H9 (cell line): ENCODE results near the gene TRIM26. TPM values are rescaled to one million over a fixed set of nuclear protein-coding genes. Genes with fewer than 3 reads are reported as not detected.

Source experiments
- DNase-seq: peaks from one replicate; pipeline ENCODE4 v3.0.0-alpha.2; 2017
- H2AFZ ChIP-seq: one replicate; pipeline ENCODE4 v1.6.1; 2013; ENCODE audit warnings: mild to moderate bottlenecking, low read length, control low read depth, moderate library complexity
- H2AK5ac ChIP-seq: 2 replicates; pipeline ENCODE4 v1.6.1; 2013; ENCODE audit warnings: low read length, control low read depth, mixed read lengths; ENCODE audit not compliant: insufficient read length
- H2BK120ac ChIP-seq: one replicate; pipeline ENCODE4 v1.6.1; 2013; ENCODE audit warnings: low read depth, mild to moderate bottlenecking, low read length, control low read depth, inconsistent platforms; ENCODE audit not compliant: poor library complexity, severe bottlenecking
- H2BK12ac ChIP-seq: 2 replicates; pipeline ENCODE4 v1.6.1; 2013; ENCODE audit warnings: low read length, control low read depth, mixed read lengths, low read depth; ENCODE audit not compliant: insufficient read length
- H2BK15ac ChIP-seq: 2 replicates; pipeline ENCODE4 v1.6.1; 2013; ENCODE audit warnings: low read depth, low read length, control low read depth
- H2BK20ac ChIP-seq: one replicate; pipeline ENCODE4 v1.6.1; 2013; ENCODE audit warnings: low read depth, mild to moderate bottlenecking, low read length, control low read depth, inconsistent platforms; ENCODE audit not compliant: poor library complexity, severe bottlenecking
- H2BK5ac ChIP-seq: 2 replicates; pipeline ENCODE4 v1.6.1; 2013; ENCODE audit warnings: low read length, control low read depth, mixed read lengths; ENCODE audit not compliant: insufficient read length
- H3K14ac ChIP-seq: 2 replicates; pipeline ENCODE4 v1.6.1; 2013; ENCODE audit warnings: low read length, control low read depth; ENCODE audit not compliant: insufficient read depth
- H3K18ac ChIP-seq: 2 replicates; pipeline ENCODE4 v1.6.1; 2013; ENCODE audit warnings: low read depth, mild to moderate bottlenecking, mixed read lengths, low read length, control low read depth; ENCODE audit not compliant: insufficient read length
- H3K23ac ChIP-seq: 2 replicates; pipeline ENCODE4 v1.6.1; 2013; ENCODE audit warnings: low read length, control low read depth, mixed read lengths, low read depth; ENCODE audit not compliant: insufficient read length
- H3K23me2 ChIP-seq: 2 replicates; pipeline ENCODE4 v1.6.1; 2013; ENCODE audit warnings: low read depth, mild to moderate bottlenecking, mixed read lengths, low read length, control low read depth; ENCODE audit not compliant: insufficient read length, poor library complexity, severe bottlenecking
- H3K27ac ChIP-seq: 2 replicates; pipeline ENCODE4 v1.5.1; 2013; ENCODE audit warnings: low read length, control low read depth, mixed read lengths, low read depth; ENCODE audit not compliant: insufficient read length
- H3K27me3 ChIP-seq: 2 replicates; pipeline ENCODE4 v1.6.1; 2013; ENCODE audit warnings: low read length, control low read depth, inconsistent platforms; ENCODE audit not compliant: insufficient read depth
- H3K4ac ChIP-seq: 2 replicates; pipeline ENCODE4 v1.6.1; 2013; ENCODE audit warnings: low read depth, mild to moderate bottlenecking, control low read depth, inconsistent platforms, low read length, moderate library complexity
- H3K4me1 ChIP-seq: 2 replicates; pipeline ENCODE4 v1.6.1; 2013; ENCODE audit warnings: low read length, control low read depth, inconsistent platforms; ENCODE audit not compliant: insufficient read depth
- H3K4me2 ChIP-seq: 2 replicates; pipeline ENCODE4 v1.6.1; 2013; ENCODE audit warnings: low read length, control low read depth, mixed read lengths; ENCODE audit not compliant: insufficient read length, insufficient read depth
- H3K56ac ChIP-seq: 2 replicates; pipeline ENCODE4 v1.6.1; 2013; ENCODE audit warnings: low read depth, mild to moderate bottlenecking, mixed read lengths, low read length, control low read depth; ENCODE audit not compliant: insufficient read length
- H3K79me1 ChIP-seq: 2 replicates; pipeline ENCODE4 v1.6.1; 2013; ENCODE audit warnings: low read depth, mild to moderate bottlenecking, moderate library complexity, low read length, control low read depth, inconsistent platforms; ENCODE audit not compliant: insufficient read depth, poor library complexity, severe bottlenecking
- H3K79me2 ChIP-seq: 2 replicates; pipeline ENCODE4 v1.6.1; 2013; ENCODE audit warnings: low read length, control low read depth, inconsistent platforms; ENCODE audit not compliant: insufficient read depth
- H3K9ac ChIP-seq: 2 replicates; pipeline ENCODE4 v1.6.1; 2013; ENCODE audit warnings: low read length, control low read depth, mixed read lengths; ENCODE audit not compliant: insufficient read length; ENCODE audit errors: extremely low read depth
- H3K9me3 ChIP-seq: one replicate; pipeline ENCODE4 v1.6.1; 2013; ENCODE audit warnings: low read depth, low read length, inconsistent platforms; ENCODE audit not compliant: control insufficient read depth
- H3T11ph ChIP-seq: one replicate; pipeline ENCODE4 v1.6.1; 2013; ENCODE audit warnings: mild to moderate bottlenecking, low read length, control low read depth, inconsistent platforms
- H4K20me1 ChIP-seq: one replicate; pipeline ENCODE4 v1.6.1; 2013; ENCODE audit not compliant: control insufficient read depth, insufficient read length, insufficient read depth
- H4K5ac ChIP-seq: 2 replicates; pipeline ENCODE4 v1.6.1; 2013; ENCODE audit warnings: low read depth, mild to moderate bottlenecking, mixed read lengths, low read length, control low read depth; ENCODE audit not compliant: insufficient read length
- H4K8ac ChIP-seq: replicated peaks from 2 replicates; pipeline ENCODE4 v1.6.1; 2013; ENCODE audit warnings: low read length, control low read depth, mixed read lengths, low read depth; ENCODE audit not compliant: insufficient read length
- H4K91ac ChIP-seq: 2 replicates; pipeline ENCODE4 v1.6.1; 2013; ENCODE audit warnings: low read depth, mild to moderate bottlenecking, moderate library complexity, mixed read lengths, low read length, control low read depth; ENCODE audit not compliant: insufficient read length
- H3K27ac Mint-ChIP-seq, 3 experiments: 2 replicates in 2 of 3; 3 replicates in 1 of 3; pipeline ENCODE4 v1.8.0; 2020 to 2021; ENCODE audit warnings: mixed read lengths in 3 of 3, mild to moderate bottlenecking in 1 of 3, moderate library complexity in 1 of 3
- H3K27me3 Mint-ChIP-seq: 2 replicates; pipeline ENCODE4 v1.8.0; 2021; ENCODE audit warnings: low read depth, mild to moderate bottlenecking, moderate library complexity, mixed read lengths
- H3K36me3 Mint-ChIP-seq, 3 experiments: 2 replicates in 2 of 3; 3 replicates in 1 of 3; pipeline ENCODE4 v1.8.0; 2020 to 2021; ENCODE audit warnings: low read depth in 3 of 3, mixed read lengths in 3 of 3; ENCODE audit not compliant: insufficient read depth in 1 of 3
- H3K4me1 Mint-ChIP-seq, 2 experiments: 2 replicates each; pipeline ENCODE4 v1.8.0; 2020; ENCODE audit warnings: mixed read lengths in 2 of 2
- H3K4me3 Mint-ChIP-seq, 2 experiments: 2 replicates in 1 of 2; 3 replicates in 1 of 2; pipeline ENCODE4 v1.8.0; 2020 to 2021; ENCODE audit warnings: mild to moderate bottlenecking in 2 of 2, mixed read lengths in 2 of 2, moderate library complexity in 1 of 2
- H3K9me3 Mint-ChIP-seq, 2 experiments: 2 replicates in 1 of 2; 3 replicates in 1 of 2; pipeline ENCODE4 v1.8.0; 2020; ENCODE audit warnings: mild to moderate bottlenecking in 2 of 2, mixed read lengths in 2 of 2, moderate library complexity in 1 of 2
- CTCF ChIP-seq: fragments of 200-600 bp; sonication (generic); conservative IDR thresholded peaks from 3 replicates; pipeline ENCODE4 v1.8.0; 2021; ENCODE audit warnings: antibody characterized with exemption, mild to moderate bottlenecking
- WGBS: extraction: QIAGEN DNeasy Blood & Tissue Kit; methylation state at CpG from one replicate; pipeline ENCODE4 v1.1.7; 2013; ENCODE audit warnings: missing lambda C conversion rate, low lambda C conversion rate, mixed read lengths; ENCODE audit not compliant: insufficient read length; ENCODE audit errors: extremely low coverage; 5-methylcytosine and 5-hydroxymethylcytosine counted together
- total RNA-seq: library from RNA; stranded (reverse); gene quantifications from 2 replicates; pipeline ENCODE4 v1.2.1, GENCODE V29; 2021

The TRIM26 gene
- total RNA-seq, 1 experiment from 2014 or later: 35.8 TPM

GRCh38 chr6:30238178-30238795, 25.1 kb upstream of the TRIM26 start:
- no peak overlapping the region for H3K18ac ChIP-seq
- no peak overlapping the region for H3K27ac ChIP-seq
- H3K56ac ChIP-seq: no peak overlapping the region
- no peaks in the 10 kb centered on the region for H3K9me3 ChIP-seq
- H2BK20ac ChIP-seq: no peak overlapping the region
- no peak overlapping the region for H4K91ac ChIP-seq
- no peak overlapping the region for H3T11ph ChIP-seq
- peak; percentile 63 for TF ChIP-seq CTCF
- H3K4ac ChIP-seq: no peak overlapping the region
- no peak overlapping the region for H2AFZ ChIP-seq
- no peak overlapping the region for H3K4me3 Mint-ChIP-seq
- H3K79me1 ChIP-seq: no peaks in the 10 kb centered on the region
- H3K27me3 Mint-ChIP-seq: peaks cover 36% of the 10 kb centered on the region
- H4K20me1 ChIP-seq: no peaks in the 10 kb centered on the region
- DNase-seq: peak; percentile 38
- WGBS: no CpG with 5 or more reads among the region's 6 CpGs
- H2BK12ac ChIP-seq: no peak overlapping the region
- H3K79me2 ChIP-seq: no peaks in the 10 kb centered on the region
- no peak overlapping the region for H4K8ac ChIP-seq
- H2AK5ac ChIP-seq: no peak overlapping the region
- H2BK5ac ChIP-seq: no peak overlapping the region
- no peak overlapping the region for H3K14ac ChIP-seq
- H3K27ac Mint-ChIP-seq: no peak overlapping the region
- H3K27me3 ChIP-seq: no peaks in the 10 kb centered on the region
- H3K9me3 Mint-ChIP-seq: no peaks in the 10 kb centered on the region
- H2BK120ac ChIP-seq: no peak overlapping the region
- H3K36me3 Mint-ChIP-seq: no peaks in the 10 kb centered on the region
- H3K4me1 Mint-ChIP-seq: no peaks in the 10 kb centered on the region
- H3K4me2 ChIP-seq: no peak overlapping the region
- H2BK15ac ChIP-seq: no peak overlapping the region
- H3K4me1 ChIP-seq: no peaks in the 10 kb centered on the region
- H3K23me2 ChIP-seq: no peaks in the 10 kb centered on the region
- H3K9ac ChIP-seq: no peak overlapping the region
- no peak overlapping the region for H3K23ac ChIP-seq
- H4K5ac ChIP-seq: no peak overlapping the region
